Stomach (tissue), 4 donors: ENCODE data around the gene MTCL1.

Experiments used
- POLR2AphosphoS5 ChIP-seq, 3 donors: sonication (generic); formaldehyde crosslinking; IDR thresholded peaks; one replicate each; pipeline ENCODE4 v1.6.1; 2016; ENCODE audit warnings: antibody characterized with exemption in 3 of 3
- TF ChIP-seq, protein P1 (sequence below), 7 experiments: fragments of 450-650 bp in 4 of 7; fragments of 200-600 bp in 3 of 7; sonication (generic) in 3 of 7; IDR thresholded peaks; one replicate each; pipeline ENCODE4 v1.5.1; 2016 to 2019; ENCODE audit warnings: antibody characterized with exemption in 7 of 7, control low read depth in 2 of 7, mild to moderate bottlenecking in 1 of 7

DNA sequence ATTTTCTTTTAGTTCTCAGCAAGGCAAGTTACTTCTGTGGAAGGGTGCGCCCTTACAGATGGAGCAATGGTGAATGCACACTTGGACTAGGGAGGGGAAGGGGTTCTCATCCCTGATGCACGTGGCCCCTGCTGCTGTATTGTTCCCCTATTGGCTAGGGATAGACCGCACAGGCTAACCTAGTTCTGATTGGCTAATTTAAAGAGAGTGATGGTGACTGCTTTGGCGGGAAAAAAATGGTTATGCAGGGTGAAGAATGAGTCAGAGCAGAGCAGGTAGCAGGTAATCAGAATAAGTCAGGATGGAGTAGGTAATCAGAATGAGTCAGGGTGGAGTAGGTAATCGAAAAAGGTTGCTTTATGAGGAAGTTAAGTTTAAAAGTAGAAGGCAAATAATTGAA is 171.5 kb downstream of the MTCL1 start:
- TF ChIP-seq, protein P1, sequence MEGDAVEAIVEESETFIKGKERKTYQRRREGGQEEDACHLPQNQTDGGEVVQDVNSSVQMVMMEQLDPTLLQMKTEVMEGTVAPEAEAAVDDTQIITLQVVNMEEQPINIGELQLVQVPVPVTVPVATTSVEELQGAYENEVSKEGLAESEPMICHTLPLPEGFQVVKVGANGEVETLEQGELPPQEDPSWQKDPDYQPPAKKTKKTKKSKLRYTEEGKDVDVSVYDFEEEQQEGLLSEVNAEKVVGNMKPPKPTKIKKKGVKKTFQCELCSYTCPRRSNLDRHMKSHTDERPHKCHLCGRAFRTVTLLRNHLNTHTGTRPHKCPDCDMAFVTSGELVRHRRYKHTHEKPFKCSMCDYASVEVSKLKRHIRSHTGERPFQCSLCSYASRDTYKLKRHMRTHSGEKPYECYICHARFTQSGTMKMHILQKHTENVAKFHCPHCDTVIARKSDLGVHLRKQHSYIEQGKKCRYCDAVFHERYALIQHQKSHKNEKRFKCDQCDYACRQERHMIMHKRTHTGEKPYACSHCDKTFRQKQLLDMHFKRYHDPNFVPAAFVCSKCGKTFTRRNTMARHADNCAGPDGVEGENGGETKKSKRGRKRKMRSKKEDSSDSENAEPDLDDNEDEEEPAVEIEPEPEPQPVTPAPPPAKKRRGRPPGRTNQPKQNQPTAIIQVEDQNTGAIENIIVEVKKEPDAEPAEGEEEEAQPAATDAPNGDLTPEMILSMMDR (IDR thresholded peaks at IDR 0.05): no peak
- TF ChIP-seq POLR2AphosphoS5 (IDR thresholded peaks at IDR 0.05): no peak
